Activated naive CD4-positive, alpha-beta T cell (primary cell): ENCODE data around the gene ATAD1.
"Not testable (repeated sequence)": the region's sequence is repeated elsewhere in the genome, so short reads cannot be mapped to it uniquely, and the experiment has no call there.

ENCODE experiments used
- DNase-seq, 4 experiments: peaks; one replicate each; lab custom pipeline; 2025; lab: John Stamatoyannopoulos, UW

Gene ATAD1

GRCh38 chr10:87803328-87803727 lies 14.7 kb downstream of the ATAD1 start:
- no peak for DNase-seq

DNA sequence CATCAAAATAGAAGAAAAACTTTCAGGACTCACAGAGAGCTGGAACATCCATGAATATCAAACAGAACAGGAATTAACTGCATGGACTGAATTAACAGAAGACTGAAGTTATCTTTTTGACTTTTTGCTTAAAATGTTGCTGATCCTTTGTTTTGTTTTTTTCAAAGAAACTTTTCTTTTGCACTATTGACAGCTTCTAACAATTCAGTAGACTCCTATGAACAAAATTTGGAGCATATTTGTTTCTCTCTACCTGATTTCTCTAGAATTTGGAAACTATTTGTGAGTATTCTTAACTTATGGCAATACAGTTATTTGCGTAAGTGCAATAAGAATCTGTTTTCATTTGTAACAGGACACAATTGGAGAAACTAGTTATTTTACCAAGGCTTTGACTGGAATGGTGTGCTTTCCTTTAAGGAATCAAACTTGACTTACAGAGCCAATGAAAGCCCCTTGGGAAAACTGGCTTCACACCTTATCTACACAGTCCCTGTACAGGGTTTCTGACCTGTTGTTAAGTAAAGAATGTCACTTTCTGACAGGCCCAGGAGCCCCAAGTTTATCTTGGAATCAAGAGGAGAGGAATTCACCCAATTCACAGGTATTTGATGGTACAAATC lies 16.1 kb downstream of the ATAD1 start:
- not testable (repeated sequence) for DNase-seq

DNA sequence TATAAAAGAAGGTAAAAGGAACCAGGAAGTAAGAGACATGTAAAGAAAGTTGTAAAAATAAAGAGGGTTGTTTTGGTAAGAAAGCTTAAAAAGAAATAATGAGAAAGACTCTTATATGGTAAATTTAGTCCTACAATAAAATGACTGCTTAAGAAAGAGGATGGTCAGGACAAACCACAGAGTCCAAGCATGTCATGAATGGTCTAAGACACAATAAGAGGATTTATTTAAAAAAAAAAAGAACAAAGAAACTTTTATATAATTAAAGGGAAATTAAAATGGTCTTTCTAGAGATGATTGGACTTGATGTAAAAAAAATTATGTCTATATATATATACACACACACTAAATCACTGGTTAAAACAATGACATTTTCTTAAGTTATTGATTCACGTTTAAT lies 18.2 kb downstream of the ATAD1 start:
- DNase-seq = no peak

GRCh38 chr10:87798082-87798481 lies 19.9 kb downstream of the ATAD1 start:
- DNase-seq = no peak

DNA sequence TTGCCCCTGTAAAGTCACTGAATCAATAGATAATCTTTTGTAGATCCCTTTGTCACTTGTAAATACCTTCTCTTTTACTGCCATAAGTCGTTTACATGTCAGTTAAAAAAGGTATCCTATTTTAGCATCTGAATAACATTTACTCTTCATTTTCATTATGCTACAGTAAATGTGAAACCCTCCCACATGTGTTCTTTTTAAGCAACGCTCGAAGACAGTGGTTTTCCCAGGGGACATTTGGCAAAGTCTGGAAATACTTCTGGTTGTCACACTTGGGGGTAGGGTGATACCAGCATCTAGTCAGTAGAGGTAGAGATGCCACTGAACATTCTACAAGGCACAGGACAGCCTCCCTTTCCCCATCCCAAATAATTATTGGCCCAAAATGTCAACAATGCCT lies 23.7 kb downstream of the ATAD1 start:
- no peak for DNase-seq

DNA sequence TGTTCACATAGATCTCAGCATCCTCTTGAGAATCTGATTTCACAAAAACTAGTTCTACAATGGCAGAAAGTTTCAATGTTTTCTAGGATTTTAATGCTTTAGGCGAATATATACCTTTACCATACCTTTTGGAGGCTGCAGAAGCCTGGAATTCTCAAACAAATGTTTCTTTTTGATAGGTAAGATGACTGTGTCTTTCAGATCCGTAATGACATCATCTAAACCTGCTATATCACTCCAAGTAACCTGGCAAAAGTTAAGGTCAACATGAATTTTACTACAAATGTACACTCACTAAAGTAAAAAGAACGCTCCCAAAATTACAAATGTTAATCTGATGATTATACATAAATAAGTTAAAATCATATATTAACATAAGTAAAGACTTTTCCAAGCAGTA lies 27.8 kb downstream of the ATAD1 start:
- DNase-seq = no peak

DNA sequence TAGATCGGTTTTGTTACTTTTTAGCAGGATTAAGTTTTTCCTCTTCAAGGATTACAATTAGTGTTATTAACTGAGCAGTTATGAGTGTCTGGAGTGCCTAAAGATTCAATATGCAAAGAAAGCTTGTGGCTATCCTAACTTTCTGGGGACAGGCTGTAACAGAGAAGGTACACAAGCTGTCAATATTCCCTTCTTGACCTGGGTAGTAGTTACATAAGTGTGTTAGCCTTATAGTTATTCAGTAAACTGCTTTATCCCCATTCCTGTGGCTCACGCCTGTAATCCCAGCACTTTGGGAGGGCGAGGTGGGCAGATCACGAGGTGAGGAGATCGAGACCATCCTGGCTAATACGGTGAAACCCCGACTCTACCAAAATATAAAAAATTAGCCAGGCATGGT lies 31.6 kb downstream of the ATAD1 start:
- no peak for DNase-seq

DNA sequence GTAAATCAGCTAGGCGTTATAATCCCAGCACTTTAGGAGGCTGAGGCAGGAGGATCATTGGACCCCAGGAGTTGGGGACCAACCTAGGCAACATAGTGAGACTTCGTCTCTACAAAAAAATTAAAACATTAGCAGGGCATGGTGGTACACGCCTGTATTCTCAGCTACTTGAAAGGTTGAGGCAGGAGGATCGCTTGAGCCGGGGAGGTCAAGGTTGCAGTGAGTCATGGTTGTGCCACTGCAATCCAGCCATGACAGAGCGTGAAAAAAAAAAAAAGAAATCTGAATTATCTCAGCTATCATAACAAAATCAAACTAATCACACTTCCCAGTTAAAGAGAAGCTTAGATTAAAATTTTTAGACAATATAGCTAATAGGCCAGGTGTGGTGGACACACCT lies 35.3 kb downstream of the ATAD1 start:
- DNase-seq = no peak

- no peak for DNase-seq
Measured at GRCh38 chr10:87781545-87781944, 36.5 kb downstream of the ATAD1 start.

GRCh38 chr10:87776328-87776727 lies 41.7 kb downstream of the ATAD1 start:
- DNase-seq = no peak

GRCh38 chr10:87775766-87776165 lies 42.3 kb downstream of the ATAD1 start:
- DNase-seq = no peak

- DNase-seq = no peak
Measured at GRCh38 chr10:87771871-87772500, 46.0 kb downstream of the ATAD1 start.

DNA sequence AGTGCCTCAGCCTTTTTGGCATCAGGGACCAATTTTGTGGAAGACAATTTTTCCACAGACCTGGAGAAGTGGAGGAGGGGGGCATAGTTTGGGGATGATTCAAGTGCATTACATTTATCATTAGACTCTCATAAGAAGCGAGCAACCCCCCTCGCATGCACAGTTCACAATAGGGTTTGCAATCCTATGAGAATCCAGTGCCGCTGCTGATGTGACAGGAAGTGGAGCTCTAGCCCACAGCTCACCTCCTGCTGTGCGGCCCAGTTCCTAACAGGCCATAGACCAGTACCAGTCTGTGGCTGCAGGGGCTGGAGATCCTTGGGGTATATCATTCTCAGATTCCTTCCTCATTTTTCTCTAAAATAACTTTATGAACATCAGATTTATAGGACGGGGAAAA lies 50.8 kb downstream of the ATAD1 start:
- DNase-seq = no peak

DNA sequence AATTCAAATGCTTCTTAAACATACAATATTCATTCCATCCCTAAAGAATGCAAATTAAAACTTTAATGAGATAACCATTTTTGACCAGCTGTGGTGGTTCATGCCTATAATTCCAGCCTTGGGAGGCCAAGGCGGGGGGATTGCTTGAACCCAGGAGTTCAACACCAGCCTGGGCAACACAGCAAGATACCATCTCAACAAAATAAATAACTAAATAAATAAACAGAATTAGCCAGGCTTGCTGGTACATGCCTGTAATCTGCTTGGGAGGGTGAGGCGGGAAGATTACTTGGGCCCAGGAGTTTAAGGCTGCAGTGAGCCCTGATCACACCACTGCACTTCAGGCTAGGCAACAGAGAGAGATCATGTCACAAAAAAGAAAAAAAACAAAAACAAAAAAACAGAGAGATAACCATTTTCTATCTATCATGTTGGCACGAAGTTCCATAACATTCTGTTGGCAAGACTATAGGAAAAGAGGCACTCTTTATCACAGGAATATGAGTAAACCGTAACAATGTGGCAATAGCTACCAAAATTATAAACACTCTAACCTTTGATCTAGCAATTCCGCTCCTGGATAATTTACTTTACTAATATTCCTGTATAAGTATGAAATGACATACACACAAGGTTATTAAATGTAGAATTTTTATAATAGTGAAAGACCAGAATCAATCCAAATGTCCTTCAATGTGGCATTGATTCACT lies 52.2 kb downstream of the ATAD1 start:
- DNase-seq = no peak

DNA sequence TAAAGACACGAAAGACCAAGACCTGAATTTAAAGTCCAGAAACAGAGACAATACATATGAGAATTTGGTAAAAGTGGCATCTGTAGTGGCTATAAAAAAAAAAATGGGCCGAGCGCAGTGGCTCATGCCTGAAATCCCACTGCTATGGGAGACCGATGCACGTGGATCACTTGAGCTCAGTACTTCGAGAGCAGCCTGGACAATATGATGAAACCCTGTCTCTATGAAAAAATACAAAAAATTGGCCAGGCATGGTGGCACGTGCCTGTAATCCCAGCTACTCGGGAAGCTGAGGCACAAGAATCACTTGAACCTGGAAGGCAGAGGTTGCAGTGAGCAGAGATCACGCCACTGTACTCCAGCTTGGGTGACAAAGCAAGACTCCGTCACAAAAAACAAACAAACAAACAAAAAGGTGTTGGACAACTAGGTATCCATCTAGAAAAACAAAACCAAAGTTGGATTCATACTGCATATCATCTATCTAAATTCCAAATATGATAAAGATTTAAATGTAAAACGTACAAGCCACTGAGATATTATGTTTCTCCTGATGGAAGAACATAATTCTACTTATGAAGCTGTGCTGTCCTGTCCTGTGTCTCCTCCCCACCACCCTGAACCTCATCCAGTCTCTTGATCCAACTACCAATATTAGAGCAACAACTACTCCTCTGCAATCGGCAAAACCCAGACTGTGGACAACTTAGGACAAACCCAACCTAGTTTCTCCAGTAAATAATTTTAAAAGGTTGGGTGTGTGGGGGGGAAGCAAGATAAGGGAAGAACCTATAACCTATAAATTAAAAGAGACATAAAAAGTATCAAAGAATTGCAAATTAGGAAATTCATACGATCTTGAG lies 53.7 kb downstream of the ATAD1 start:
- no peak for DNase-seq

DNA sequence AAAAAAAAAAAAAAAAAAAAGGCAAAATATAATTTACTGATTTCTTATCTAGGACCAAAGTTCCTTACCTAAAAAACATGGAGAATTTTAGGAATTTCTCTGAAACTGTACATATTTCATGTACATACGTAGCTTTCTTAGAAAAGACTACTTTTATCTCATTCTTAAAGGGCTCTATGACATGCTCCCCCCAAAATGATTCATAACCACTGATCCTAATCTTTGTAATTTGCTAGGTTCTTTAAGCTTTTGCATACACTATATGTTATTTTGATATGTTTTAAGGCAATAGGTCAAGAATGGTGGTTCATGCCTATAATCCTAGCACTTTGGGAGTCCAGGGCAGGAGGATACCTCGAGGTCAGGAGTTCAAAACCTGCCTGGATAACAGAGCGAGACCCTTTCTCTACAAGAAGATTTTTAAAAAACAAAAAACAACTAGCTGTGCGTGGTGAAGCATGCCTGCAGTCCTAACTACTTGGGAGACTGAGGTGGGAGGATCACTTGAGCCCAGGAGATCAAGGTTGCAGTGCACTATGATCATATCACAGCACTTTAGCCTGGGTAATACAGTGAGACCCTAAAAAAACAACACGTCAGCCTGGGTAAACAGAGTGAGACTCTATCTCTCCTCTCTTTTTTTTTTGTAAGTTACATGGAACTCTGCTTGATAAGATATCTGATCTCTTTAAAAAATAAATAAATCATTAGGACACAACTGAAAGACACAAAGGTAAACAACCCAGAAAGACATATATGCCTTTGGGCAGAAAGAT lies 54.8 kb downstream of the ATAD1 start:
- no peak for DNase-seq

DNA sequence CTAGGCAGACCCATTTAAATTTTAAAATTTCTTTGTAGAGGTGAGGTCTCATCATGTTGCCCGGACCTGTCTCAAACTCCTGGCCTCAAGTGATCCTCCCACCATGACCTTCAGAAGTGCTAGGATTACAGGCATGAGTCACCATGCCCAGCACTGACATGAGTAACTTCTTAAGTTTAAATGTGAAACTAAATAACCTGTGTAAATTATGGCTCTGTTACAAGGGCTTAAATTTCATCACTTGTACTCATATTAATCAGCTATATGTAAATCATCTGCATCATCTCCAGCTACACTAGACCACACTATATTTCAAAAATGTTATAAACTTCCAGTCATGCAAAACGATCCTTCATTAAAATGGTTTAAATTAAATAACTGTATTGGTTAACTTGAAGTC lies 56.1 kb downstream of the ATAD1 start:
- no peak for DNase-seq

DNA sequence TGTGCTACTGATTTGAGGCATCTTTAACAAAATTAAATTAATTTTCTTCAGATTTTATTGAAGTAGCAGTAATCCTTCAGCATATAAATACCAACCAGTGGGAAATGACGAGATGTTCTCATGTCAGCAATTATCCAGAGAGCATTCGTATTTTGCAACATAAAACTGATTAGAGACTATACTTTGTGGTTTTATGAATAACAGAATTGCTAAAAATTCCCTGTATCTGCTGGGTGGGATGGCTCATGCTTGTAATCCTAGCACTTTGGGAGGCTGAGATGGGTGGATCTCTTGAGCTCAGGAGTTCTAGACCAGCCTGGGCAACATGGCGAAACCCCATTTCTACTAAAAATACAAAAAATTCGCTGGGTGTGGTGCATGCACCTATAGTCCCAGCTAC lies 56.9 kb downstream of the ATAD1 start:
- no peak for DNase-seq

DNA sequence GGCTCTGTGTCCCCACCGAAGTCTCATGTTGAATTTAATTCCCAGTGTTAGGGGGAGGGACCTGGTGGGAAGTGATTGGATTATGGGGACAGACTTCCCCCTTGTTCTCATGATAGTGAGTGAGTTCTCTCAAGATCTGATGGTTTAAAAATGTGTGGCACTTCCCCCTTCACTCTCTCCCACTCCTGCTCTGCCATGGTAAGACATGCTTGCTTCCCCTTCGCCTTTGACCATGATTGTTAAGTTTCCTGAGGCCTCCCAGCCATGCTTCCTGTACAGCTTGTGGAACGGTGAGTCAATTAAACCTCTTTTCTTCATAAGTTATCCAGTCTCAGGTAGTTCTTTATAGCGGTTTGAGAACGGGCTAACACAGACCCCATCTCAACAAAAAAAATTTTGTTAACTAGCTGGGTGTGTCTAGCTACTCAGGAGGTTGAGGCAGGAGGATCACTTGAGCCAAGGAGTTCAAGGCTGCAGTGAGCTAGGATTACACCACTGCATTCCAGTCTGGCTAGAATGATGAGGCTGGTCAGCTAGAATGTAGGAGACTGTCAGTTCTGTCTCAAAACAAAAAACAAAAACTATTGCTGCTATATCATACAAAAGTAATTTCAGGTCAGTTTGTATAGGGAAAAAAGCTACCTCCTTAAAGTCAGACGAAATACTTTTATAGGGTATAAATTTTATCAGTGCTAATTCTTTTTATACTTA lies 57.7 kb downstream of the ATAD1 start:
- DNase-seq = no peak

GRCh38 chr10:87759551-87759950 lies 58.5 kb downstream of the ATAD1 start:
- no peak for DNase-seq

GRCh38 chr10:87757685-87758084 lies 60.3 kb downstream of the ATAD1 start:
- DNase-seq = no peak
